ENCODE data around the gene BOD1.

DNA sequence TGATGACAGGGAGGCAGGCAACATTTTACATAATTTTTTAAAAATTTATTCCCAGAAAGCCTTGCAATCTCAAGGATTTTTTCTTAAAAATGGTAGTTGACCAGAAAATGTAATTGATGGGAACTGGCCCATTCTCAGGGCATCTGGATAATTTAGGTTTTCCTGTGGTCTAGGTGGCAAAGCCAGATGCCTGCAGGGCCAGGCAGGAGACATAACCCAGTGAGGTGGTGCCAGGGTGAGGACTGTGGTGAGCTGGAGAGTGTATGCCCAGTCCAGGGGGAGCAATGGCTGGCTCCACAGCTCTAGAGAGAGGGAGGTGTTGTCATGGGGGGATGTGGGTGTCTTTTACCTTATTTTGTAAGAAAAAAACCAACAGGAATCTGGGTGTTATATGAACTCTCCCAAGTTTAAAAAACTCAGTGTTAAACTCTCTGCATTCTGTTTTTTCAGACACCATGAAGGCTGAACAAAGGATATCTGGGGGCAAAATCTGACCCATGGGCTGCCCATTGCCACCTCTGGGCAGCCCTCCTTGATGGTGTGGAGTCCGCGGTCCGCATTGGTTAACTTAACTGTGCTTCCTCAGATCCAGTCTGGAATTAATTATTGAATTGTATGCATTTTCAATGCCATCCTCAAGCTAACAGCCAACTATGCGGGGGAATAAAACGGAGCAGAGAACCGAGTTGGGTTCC is 43.9 kb downstream of the BOD1 start:
- TF ChIP-seq, protein P1, sequence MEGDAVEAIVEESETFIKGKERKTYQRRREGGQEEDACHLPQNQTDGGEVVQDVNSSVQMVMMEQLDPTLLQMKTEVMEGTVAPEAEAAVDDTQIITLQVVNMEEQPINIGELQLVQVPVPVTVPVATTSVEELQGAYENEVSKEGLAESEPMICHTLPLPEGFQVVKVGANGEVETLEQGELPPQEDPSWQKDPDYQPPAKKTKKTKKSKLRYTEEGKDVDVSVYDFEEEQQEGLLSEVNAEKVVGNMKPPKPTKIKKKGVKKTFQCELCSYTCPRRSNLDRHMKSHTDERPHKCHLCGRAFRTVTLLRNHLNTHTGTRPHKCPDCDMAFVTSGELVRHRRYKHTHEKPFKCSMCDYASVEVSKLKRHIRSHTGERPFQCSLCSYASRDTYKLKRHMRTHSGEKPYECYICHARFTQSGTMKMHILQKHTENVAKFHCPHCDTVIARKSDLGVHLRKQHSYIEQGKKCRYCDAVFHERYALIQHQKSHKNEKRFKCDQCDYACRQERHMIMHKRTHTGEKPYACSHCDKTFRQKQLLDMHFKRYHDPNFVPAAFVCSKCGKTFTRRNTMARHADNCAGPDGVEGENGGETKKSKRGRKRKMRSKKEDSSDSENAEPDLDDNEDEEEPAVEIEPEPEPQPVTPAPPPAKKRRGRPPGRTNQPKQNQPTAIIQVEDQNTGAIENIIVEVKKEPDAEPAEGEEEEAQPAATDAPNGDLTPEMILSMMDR (conservative IDR thresholded peaks at IDR 0.05), result no peak
- no peak for TF ChIP-seq ZFX (IDR thresholded peaks at IDR 0.05)

Measured in C4-2B (cell line).